Fibroblast of skin of right quadriceps (primary cell): ENCODE results near the gene NEDD4.
A peak's percentile ranks its signal among the peaks of the same experiment; 100 is the strongest.
"Not testable (repeated sequence)": the region's sequence is repeated elsewhere in the genome, so short reads cannot be mapped to it uniquely, and the experiment has no call there.

ENCODE experiments used
- DNase-seq: peaks from one replicate; pipeline ENCODE4 v3.0.0-alpha.2; 2013

NEDD4 gene

DNA sequence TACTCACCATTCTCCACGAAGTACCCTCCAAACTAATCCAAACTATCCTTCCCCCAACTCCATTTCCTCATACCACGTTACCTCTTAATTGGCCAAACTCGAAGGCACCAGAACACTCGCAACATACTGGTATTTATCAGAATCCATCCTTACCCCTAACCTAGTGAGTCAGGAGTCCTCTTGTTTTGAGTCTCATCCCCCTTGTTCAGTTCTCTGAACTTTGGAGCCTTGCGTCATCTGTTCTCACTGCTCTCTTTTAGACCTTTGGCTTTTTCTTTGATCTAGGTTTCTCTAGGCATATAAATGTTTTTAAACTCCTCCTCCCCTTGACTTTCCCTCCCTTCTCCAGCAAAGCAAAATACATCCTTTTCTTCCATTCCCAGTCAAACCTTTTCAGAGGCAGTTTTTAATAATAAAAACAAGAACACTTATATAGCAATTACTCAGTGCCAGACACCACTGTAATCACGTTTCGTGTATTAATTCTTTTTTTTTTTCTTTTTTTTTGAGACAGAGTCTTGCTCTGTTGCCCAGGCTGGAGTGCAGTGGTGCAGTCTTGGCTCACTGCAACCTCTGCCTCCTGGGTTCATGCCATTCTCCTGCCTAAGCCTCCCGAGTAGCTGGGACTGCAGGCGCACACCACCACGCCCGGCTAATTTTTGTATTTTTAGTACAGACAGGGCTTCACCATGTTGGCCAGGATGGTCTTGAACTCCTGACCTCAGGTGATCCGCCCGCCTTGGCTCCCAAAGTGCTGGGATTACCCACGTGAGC is 40.7 kb downstream of the NEDD4 start:
- not testable (repeated sequence) for DNase-seq

DNA sequence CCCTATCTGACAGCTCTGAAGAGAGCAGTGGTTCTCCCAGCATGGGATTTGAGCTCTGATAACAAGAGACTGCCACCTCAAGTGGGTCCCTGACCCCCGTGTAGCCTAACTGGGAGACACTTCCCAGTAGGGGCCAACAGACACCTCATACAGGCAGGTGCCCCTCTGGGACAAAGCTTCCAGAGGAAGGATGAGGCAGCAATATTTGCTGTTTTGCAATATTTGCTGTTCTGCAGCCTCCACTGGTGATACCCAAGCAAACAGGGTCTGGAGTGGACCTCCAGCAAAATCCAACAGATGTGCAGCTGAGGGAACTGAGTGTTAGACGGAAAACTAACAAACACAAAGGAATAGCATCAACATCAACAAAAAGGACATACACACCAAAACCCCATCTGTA is 48.8 kb downstream of the NEDD4 start:
- not testable (repeated sequence) for DNase-seq

DNA sequence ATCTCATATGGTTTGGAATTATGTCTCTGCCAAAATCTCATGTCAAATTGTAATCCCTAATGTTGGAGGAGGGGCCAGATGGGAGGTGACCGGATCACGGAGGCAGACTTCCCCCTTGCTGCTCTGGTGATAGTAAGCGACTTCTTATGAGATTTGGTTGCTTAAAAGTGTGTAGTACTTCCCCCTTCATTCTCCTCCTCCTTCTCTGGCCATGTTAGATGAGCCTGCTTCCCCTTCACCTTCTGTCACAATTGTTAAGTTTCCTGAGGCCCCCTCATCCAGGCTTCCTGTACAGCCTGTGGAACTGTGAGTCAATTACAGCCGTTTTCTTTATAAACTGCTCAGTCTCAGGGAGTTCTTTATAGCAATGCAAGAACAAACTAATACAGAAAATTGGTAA is 51.1 kb downstream of the NEDD4 start:
- DNase-seq = no peak

DNA sequence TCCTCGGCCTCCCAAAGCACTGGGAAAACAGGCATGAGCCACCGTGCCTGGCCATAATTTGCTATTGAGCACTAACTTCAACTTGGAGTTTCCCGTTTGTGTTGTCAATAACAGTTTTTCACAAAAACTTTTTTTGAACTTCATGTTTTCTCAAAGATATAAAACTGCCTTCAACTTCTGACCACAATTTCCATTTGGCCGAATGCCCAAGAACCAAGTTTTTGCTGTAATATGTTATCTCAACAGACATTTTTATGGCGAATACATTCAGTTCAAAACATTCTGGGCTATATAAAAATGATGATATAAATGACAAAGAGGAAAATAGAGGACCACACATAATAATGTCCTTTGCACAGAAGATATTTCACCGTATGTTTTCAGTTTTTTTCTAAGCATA is 56.4 kb downstream of the NEDD4 start:
- DNase-seq = peak; percentile 74

DNA sequence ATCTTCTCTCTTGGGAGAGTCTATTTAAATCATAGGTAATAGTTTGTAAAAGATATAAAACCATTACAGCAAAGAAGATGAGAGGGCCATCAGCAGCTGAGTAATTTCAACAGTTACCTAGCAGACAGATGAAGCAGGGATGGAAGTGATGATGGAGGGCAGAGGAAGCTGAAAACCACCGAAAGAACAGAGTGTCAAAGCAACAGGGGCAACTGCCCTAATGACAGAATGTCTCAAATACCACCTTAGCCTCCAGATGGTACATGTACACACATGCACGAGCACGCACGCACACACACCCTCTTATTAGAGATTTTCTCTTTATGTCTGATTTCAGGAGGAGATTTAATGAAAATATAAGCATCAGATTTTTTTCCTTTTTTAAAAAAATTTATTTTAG is 64.5 kb downstream of the NEDD4 start:
- no peak for DNase-seq

DNA sequence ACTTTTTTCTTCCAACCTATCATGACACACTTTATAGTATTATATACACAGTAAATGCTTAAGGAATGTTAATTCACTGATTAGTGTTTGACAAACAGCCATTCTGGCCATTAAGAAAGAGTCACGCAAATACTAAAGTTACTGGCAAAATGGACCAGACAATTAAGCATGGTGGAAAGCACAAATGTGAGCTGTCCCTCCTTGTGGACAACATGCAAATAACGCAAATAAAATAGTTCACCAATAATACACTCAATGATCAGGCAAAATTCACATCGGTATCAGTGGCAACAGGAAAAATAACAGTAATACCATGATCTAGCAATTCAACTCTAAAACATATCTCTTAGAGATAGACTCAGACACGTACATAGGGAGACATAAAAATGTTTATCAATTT is 71.7 kb downstream of the NEDD4 start:
- DNase-seq = no peak

DNA sequence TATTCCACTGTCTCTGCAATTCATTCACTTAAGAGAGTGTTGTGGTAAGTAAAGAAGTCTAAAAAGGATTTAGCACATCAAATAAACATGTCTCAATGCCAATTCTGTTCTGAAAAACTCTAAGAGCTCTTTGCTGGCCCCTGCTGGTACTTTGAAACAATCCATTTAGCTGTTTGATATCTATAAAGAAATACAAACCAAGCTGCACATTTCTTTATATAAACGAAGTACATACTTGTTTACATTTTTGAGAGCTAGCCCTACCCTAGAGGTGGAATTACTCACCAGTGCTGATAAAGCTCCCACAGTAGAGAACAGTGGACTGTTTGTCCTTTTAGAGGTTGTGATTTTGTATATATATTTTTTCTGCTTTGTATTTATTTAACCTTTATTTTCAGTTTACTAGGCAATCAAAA is 75.5 kb downstream of the NEDD4 start:
- peak; percentile 84 for DNase-seq

DNA sequence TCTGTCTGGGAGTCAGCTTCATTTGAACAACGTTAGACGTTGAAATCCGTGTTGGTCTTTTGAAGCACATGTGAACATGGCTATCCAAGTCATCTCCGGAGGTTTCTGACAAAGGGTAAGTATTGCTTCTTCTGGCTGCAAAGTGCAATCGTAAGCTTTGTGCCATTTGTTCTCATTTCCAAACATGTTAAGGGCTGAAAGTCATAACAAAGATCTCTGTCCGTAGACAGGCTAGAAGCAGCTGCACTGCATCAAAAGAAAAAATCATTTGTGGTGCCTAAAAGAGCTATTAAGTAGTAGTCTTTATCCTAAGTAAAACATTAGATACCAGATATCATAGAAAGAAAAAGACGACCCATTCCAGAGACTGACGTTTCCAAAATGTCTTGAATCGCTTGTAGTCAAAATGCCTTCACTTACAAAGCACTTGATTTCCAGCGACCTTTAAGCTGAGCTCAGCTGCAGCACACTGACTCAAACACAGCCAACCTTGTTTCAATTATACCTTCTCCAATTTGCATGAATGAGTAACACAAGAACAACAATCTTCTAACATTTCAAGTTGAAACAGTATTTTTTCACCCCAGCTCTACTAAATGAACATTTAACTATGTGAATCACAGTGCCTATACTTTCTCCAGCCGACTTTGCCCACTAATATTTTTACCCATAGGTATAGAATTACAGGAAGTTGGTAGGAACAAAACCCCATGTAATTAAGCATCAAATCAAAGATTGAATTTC is 76.6 kb downstream of the NEDD4 start:
- peak; percentile 89 for DNase-seq

DNA sequence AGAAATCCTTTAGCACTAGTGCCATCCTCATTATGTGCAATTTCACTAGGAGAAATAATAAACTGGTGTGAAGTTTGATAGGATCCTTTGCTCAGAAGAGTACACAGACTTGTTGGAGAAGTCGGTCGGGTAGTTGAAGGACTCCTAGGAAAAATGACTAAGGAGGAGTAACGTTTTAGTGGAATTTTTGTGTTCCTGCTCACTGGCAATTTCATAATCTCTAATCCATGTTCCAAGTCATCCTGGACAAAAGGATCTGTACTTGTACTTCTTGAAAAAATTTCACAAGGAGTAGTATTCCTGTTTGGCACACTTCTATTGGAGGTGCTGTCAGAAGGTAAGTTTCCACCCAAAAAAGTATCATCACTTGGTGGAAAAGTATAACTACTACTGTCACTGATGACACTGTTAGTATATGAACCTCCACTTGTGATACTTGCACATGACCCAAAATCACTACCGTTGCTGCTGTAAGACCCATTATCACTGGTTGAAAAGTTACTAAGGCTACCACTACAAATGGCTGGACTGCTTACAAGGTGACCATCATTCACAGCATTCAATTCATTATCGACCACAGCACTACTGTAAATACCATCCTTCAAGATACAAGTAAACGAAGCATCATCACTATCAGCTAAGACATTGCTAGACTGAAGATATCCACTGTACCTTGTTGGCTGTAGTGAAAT is 77.4 kb downstream of the NEDD4 start:
- DNase-seq = peak; percentile 54

DNA sequence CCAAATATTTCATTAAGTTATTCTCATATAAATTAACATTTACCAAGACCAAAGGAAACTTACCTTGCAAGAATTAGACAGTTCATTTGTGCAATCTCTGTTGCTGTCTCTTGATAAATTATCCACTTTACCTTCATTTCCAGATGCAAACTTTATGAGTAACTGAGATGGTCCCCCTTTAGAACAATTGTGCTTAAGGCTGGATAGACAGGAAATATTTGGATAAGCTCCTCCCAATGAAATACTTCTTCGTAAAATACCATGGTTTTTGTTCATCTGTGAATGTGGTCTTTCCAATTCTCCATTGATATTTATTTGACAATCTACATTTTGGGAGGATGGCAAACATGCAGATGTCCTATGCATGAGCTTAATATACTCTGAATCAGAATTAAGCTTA is 78.2 kb downstream of the NEDD4 start:
- DNase-seq = no peak

DNA sequence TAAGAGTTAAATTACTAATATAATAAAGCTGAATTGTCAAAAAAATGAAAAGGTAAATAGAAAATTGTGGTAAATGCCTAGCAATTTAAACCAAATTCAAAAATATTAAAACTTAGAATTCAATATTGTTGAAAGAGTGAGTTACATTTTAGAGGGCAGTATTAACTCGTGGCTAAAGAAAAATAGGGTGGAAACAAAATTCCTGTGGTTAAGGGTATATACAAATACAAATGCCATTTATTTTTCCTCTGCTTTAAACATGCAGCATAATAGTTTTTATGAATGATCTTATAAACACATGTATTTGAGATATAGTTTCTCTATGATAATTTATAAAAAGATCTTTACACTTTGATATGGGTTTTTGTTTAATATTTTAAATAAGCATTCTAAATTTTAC is 79.0 kb downstream of the NEDD4 start:
- no peak for DNase-seq

DNA sequence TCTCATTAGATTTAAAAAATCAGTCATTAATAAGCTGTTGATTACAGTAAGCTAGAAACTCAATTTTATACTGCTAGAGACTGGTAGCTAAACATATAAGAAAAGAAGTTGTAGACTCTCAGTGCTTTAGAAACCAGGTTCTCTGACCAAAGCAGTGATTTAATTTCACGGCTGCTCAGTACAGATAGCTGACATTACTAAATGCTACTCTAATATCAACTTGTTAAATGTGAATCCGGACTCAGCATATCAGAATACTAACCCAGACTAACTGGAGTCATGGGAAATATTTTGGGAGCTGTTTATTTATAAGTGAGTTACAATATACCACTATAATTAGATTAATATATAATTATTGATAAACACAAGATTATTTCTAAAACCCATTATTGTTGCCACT is 80.4 kb downstream of the NEDD4 start:
- DNase-seq = no peak

DNA sequence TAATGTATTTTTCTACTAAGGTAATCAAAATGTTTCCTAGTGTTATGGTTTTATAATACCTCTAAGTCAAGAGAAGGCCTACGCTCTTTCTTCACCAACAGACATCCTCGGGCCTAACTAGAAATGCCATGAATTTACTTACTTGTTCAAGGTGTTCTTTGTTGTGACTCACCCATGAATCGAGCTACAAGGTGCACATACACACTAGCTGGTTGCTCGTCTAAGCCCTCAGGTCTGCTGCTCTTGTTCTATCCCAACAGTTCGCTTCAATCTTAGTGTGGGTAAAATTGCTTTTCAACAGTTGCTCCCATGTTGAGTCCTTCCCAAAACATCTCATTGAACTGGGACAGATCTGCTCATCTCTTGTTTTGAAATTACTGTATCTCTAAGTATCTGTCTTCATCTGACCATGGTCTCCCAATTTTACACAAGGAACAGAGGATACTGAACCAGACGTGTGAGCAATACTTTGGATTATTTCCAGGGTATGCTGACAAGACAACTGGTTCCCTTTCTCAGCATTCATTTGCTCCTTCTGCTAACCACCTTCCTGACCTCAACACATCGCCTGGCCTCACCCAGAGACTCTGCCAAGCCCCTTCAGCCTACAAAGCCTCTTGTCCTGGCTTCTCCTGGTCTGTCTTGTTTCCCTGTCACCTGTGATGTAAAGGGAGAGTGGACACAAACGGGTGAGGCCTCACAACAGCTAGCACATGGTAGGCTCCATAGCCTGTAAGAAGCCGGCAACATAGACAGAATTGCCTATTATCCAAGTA is 84.2 kb downstream of the NEDD4 start:
- DNase-seq = peak; percentile 72

DNA sequence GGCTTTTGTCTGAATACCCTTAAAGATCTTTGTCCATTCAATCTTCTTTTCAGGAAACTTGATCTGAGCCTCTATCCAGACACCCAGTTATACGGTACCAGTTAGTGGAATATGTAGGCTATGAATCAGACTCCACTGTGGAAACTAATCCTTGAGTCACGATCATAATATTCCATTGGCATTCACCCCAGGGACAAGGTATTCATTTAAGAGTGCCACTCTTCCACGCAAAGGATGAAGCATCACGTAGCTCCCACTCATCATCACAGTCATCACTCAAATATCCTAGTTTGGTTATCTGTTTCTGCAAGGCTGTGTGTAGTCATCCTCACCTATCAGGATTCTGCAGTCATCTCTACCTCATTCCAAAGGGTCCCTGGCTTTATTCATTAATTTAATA is 85.6 kb downstream of the NEDD4 start:
- DNase-seq = peak; percentile 98

DNA sequence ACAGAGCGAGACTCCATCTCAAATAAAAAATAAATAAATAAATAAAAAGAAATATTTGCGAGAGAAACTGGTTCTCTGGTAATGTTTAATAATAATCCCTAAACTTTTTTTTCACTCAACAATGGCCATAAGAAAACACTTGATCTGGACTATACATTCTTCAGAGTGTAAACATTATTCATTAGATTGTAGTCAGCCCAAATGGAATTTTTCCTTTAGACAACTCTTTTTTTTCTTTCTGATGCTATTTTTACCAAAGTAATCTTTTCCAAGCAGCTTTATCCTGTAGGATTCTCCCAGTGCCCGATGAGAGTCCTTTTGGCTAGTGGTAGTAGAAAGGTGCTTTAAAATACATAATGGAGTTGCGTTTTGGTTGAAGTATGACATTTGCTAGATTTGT is 90.4 kb downstream of the NEDD4 start:
- DNase-seq = peak; percentile 41

DNA sequence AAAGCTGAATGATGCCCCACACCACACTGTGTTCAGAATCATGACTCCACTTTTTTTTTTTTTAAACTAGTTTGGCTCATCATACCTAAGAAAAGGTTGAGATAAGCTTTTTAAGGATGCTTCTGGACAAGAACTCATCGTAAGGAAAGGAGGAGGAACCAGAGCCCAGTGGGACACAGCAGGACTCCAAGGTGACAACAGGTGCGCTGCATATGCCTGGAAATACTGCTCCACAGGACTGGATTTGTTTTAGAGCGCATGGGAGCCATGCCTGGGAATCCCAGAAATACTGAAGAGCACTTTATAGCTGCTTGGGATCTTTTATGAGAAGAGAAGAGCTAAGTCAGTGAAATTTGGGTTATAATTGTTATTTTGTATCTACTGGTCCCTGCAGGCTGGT is 93.4 kb downstream of the NEDD4 start:
- DNase-seq = no peak

DNA sequence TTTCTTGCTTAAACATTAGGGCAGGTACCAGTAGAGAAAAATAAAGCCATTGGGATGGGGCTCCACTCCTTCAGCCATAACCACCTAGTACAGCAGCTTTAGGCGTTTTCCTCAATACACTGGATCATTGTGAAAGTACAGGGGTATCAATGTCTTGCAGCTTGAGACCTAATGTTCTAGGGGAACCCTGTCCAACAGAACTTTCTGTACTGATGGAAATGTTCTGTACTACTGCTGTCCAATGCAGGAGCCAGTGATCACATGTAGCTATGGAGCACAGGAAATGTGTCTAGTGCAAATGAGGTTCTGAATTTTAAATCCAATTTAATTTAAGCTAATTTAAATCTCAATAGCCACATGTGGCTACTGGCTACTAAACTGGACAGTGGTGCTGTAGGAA is 93.9 kb downstream of the NEDD4 start:
- no peak for DNase-seq

DNA sequence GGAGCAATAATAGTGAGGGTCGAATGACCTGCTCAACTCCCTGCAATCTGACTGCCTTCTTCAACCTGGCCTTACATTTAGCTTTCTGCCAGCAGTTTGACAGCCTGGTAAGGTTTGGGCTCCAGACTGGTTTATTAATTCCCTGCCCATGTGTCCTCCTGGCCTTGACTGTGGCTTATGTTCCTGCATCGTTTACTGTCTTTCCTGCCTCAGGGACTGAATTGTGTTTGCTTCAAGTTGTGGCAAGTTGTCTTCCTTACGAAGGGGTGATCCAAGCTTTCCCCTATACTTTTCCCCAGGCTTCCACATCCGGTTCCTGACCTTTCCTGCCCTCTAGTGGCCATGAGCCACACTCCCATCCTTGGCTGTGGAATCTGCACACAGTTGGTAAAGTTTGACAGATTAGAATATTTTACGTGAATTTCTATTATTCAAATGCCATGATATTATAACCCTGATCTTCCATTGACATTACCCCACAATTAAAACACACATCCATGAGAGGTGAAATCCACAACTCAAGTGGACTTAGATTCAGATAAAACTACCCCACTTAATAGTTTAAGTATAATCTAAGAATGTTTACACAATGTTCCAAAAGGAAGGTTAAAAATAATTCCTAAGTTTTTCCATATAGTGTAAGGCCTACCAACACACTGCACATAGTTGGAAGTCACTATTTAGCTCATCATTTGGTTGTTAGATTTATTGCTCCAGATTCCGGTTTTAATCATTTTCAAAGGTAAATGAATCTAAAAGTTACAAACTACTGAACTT is 95.7 kb downstream of the NEDD4 start:
- DNase-seq = peak; percentile 55

DNA sequence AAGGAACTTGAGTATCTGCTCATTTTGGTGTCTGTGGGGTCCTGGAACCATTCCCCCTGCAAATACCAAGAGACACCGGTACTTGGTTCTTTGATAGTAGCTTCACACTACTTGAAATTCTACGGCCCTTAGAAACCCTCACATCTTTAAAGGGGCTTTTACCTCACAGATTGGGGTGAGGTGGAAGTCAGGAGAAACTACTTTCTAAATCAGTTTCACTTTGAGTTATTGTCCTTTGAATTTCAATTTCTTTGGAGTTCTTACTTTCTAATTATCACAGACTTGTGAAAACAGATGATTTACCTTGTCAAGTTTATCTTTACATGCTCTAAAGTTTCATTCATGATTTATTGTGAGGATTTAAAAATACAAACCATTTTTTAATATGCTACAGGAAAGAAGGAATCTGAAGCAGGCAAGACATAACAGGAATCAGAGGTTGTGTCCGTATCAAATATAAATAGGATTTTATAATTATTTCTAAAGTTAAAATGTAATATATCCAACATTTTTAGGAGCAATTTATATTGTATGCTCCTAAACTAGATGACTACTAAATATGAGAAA is 98.9 kb downstream of the NEDD4 start:
- DNase-seq = no peak

DNA sequence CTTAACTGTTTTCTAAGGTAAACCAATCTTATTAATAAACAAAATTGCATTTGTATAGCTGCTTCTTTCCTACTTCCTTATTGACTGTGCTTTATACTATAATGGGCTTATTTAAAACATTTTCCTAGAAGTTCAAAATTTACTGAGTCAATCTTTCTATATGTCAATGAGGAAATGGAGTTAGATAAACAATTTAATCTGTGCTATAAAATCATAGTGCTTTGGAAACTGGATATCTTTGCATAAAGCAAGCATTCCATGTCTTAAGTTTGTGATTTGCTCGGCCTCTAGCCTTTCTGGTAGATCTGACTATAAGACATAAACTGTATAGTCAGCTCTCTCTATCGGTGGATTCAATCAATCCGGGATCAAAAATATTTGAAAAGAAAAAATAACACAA is 99.6 kb downstream of the NEDD4 start:
- no peak for DNase-seq

DNA sequence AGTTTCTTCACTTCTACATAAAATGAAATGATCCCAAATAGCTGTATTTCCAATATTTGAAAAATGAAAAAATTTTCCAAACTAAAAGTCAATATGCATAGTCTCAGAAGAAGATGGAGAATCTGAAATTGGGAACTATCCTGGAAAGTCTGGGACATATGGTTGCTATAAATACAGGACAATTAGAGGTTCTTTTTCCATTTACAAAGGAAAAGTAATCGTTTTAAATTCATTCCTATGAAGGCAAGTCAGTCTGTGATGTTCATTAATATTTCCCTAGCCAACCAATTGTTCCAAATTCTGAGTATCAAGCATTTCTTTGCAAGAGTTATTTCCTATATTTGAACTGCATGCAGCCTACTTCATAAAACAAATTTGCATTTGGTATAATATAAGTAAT is 102.2 kb downstream of the NEDD4 start:
- DNase-seq = no peak

DNA sequence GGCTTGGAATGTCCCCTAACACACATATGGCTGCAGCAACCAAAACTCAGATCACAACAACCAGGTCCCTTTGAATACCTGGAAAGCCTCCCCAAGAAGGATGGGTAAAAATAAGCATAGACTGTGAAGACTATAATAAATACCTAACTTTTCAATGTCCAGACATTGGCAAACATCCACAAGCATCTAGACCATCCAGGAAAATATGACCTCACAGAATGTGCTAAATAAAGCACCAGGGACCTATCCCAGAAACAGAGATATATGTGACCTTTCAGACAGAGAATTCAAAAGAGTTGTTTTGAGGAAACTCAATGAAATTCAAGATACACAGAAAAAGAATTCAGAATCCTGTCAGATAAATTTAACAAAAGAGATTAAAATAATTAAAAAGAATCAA is 109.2 kb downstream of the NEDD4 start:
- peak; percentile 8 for DNase-seq
